Loucy (cell line): Measurements from ENCODE around the gene CACNA1H.
"Not testable (repeated sequence)": the region's sequence is repeated elsewhere in the genome, so short reads cannot be mapped to it uniquely, and the experiment has no call there.

Experiments used
- H2AFZ ChIP-seq: fragments of 200-600 bp; sonication (generic); 2 replicates; pipeline ENCODE4 v1.6.0; 2016; ENCODE audit warnings: antibody characterized with exemption, mild to moderate bottlenecking, low read length, moderate library complexity
- H3F3A ChIP-seq: fragments of 200-600 bp; 2 replicates; pipeline ENCODE4 v1.6.0; 2016; ENCODE audit warnings: antibody characterized with exemption, low read depth, mild to moderate bottlenecking
- H3K27me3 ChIP-seq: fragments of 200-600 bp; sonication (generic); 2 replicates; pipeline ENCODE4 v1.6.1; 2014; ENCODE audit warnings: low read length, mild to moderate bottlenecking; ENCODE audit not compliant: insufficient read depth, poor library complexity, severe bottlenecking
- H3K36me3 ChIP-seq: fragments of 200-600 bp; sonication (generic); 2 replicates; pipeline ENCODE4 v1.6.1; 2016; ENCODE audit warnings: low read length; ENCODE audit not compliant: insufficient read depth
- H3K4me1 ChIP-seq: fragments of 200-600 bp; sonication (generic); 2 replicates; pipeline ENCODE4 v1.5.1; 2014; ENCODE audit warnings: low read length, mild to moderate bottlenecking; ENCODE audit not compliant: insufficient read depth, poor library complexity, severe bottlenecking
- H3K4me2 ChIP-seq: fragments of 200-600 bp; sonication (generic); 2 replicates; pipeline ENCODE4 v1.6.0; 2014; ENCODE audit warnings: antibody characterized with exemption, low read length, low read depth, mild to moderate bottlenecking; ENCODE audit not compliant: poor library complexity, severe bottlenecking
- H3K4me3 ChIP-seq: fragments of 200-600 bp; sonication (generic); 2 replicates; pipeline ENCODE4 v1.5.1; 2014; ENCODE audit warnings: low read length, mild to moderate bottlenecking, mixed read lengths; ENCODE audit not compliant: poor library complexity, severe bottlenecking
- H3K79me2 ChIP-seq: fragments of 200-600 bp; sonication (generic); 2 replicates; pipeline ENCODE4 v1.6.1; 2014; ENCODE audit warnings: low read length; ENCODE audit not compliant: insufficient read depth
- H3K9ac ChIP-seq: fragments of 200-600 bp; sonication (generic); 2 replicates; pipeline ENCODE4 v1.6.0; 2014; ENCODE audit warnings: mild to moderate bottlenecking, low read depth, low read length, moderate library complexity; ENCODE audit not compliant: poor library complexity, severe bottlenecking
- H3K9me2 ChIP-seq: fragments of 200-600 bp; sonication (generic); replicated peaks from 2 replicates; pipeline ENCODE4 v1.6.1; 2016; ENCODE audit warnings: low read depth, low read length, mixed read lengths
- H3K9me3 ChIP-seq: fragments of 200-600 bp; sonication (generic); 2 replicates; pipeline ENCODE4 v1.6.1; 2014; ENCODE audit warnings: mild to moderate bottlenecking, antibody characterized with exemption, low read length, low read depth; ENCODE audit not compliant: insufficient read depth
- H4K20me1 ChIP-seq: fragments of 200-600 bp; sonication (generic); 2 replicates; pipeline ENCODE4 v1.6.0; 2014; ENCODE audit warnings: antibody characterized with exemption, low read length, mild to moderate bottlenecking; ENCODE audit not compliant: insufficient read depth, poor library complexity, severe bottlenecking
- EZH2phosphoT487 ChIP-seq: fragments of 200-600 bp; IDR thresholded peaks from 2 replicates; pipeline ENCODE4 v1.6.1; 2018; ENCODE audit warnings: antibody characterized with exemption, mild to moderate bottlenecking, moderate library complexity, borderline replicate concordance
- TF ChIP-seq, protein P1 (sequence below): fragments of 200-600 bp; sonication (generic); conservative IDR thresholded peaks from 2 replicates; pipeline ENCODE4 v1.5.1; 2014; ENCODE audit warnings: mild to moderate bottlenecking, antibody characterized with exemption, low read length

CACNA1H gene

DNA sequence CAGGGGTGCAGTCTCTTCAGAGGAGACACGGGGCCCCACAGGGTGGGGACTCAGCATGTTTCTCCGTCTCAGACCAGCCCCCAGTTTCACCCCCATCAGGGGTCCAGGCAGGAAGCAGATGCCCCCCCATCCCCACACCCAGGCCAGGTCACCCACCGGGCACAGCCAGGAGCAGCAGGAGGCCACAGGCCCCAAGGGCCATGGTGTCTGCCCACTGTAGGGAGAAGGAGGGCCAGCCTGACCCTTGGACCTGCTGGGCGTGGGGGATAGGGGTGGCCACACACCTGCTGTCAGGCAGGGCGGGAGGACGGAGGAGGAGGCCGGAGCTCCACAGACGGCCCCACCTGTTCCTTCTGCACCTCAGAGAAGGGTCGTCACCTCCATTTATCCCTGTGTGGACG lies 72.1 kb downstream of the CACNA1H start, which contains the start of gene TPSG1:
Gene TPSG1 (minus strand): TSS at position 218 of the 401 bp plus-strand sequence. CDS start 16 bp downstream, at position 202.
- Histone ChIP-seq H3K4me1 (no peaks in the 10 kb centered on the region), H3K36me3 (no peaks in the 10 kb centered on the region), H2AFZ (no peak within 1 kb of the TSS), H3K79me2 (no peaks in the 10 kb centered on the region), H3K27me3 (no peaks in the 10 kb centered on the region), H3F3A (no peaks in the 10 kb centered on the region), H4K20me1 (no peaks in the 10 kb centered on the region), H3K9ac (no peak within 1 kb of the TSS), H3K9me3 (no peaks in the 10 kb centered on the region), H3K4me3 (no peak within 1 kb of the TSS), H3K9me2 (no peaks in the 10 kb centered on the region), H3K4me2 (no peak within 1 kb of the TSS)
- TF ChIP-seq, protein P1, sequence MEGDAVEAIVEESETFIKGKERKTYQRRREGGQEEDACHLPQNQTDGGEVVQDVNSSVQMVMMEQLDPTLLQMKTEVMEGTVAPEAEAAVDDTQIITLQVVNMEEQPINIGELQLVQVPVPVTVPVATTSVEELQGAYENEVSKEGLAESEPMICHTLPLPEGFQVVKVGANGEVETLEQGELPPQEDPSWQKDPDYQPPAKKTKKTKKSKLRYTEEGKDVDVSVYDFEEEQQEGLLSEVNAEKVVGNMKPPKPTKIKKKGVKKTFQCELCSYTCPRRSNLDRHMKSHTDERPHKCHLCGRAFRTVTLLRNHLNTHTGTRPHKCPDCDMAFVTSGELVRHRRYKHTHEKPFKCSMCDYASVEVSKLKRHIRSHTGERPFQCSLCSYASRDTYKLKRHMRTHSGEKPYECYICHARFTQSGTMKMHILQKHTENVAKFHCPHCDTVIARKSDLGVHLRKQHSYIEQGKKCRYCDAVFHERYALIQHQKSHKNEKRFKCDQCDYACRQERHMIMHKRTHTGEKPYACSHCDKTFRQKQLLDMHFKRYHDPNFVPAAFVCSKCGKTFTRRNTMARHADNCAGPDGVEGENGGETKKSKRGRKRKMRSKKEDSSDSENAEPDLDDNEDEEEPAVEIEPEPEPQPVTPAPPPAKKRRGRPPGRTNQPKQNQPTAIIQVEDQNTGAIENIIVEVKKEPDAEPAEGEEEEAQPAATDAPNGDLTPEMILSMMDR: no peak
- no peak for TF ChIP-seq EZH2phosphoT487

DNA sequence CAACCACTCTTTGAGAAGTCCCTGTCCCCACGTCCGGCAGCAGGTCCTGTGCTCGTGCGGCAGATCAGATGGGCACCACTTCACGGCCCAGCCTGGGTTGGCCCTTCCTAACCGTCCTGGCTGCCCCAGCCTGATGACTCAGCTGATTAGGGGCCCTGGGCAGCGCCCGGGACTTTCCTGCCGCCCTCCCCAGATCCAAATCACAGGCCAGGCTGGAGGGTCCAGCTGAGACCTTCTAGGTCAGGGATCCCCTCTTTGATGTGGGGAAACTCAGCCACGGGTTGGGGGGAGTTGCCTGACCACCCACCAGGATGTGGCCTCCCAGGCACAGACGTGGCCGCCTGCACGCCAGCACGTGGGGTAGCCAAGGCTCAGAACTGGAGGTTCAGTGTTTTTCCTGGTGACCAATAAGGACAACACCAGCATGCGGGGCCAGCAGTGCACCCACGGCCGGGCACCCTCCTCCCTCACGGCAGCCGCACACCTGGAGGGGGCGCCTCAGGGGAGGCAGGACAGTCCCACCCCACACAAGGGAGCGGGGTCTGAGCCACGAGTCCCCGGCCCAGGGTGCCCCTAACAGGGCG lies 72.9 kb downstream of the CACNA1H start:
- H3K79me2 ChIP-seq, H3K9ac ChIP-seq, H4K20me1 ChIP-seq, H2AFZ ChIP-seq, H3K4me3 ChIP-seq, H3F3A ChIP-seq, H3K36me3 ChIP-seq, H3K27me3 ChIP-seq, H3K4me2 ChIP-seq, H3K4me1 ChIP-seq, H3K9me2 ChIP-seq, H3K9me3 ChIP-seq: not testable (repeated sequence)

DNA sequence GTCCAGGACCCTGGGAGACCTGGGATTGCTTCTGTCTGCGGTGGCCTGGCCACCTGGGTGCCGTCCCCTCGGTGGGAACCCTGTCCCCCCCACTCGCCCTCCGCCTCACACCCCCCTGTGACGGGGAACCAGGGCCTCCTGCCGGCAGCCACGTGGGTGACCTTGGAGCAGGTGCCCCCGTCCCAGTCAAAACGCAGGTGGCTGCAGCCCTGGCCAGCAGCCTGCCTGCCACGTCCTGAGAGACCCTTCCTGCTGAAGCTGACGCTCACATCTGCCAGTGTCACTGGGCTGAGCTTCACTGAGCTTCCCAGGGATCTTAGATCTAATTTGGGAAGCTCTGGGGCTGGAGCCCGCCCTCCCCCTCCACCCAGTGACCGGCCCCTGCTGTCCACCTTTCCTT lies 73.8 kb downstream of the CACNA1H start:
- H3F3A ChIP-seq: not testable (repeated sequence)

DNA sequence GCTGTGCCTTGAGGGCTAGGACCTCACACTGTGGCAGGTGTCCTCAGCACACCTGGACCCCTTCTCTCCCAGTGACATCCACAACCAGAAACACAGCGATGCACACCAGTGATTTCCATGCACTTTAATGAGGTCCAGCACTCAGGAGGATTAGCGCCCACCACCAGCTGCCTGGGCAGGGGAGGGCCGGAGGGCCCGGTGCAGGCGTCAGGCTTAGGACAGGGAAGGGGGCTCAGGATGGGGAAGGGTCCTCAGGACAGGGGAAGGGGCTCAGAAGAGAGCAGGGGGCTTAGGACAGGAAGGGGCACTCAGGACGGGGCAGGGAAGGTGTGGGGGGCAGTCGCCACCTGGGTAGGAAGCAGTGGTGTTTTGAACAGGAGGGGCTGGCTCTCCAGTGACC lies 75.3 kb downstream of the CACNA1H start:
- H4K20me1 ChIP-seq, H3K9me3 ChIP-seq, H3K79me2 ChIP-seq, H3K4me1 ChIP-seq, H2AFZ ChIP-seq, H3K9ac ChIP-seq, H3K36me3 ChIP-seq, H3F3A ChIP-seq, H3K4me2 ChIP-seq, H3K27me3 ChIP-seq, H3K4me3 ChIP-seq, H3K9me2 ChIP-seq: not testable (repeated sequence)

More for the DNA sequence above, 73.8 kb downstream of the CACNA1H start:
- H3K4me1 ChIP-seq, H3K27me3 ChIP-seq, H3K36me3 ChIP-seq, H3K9me3 ChIP-seq, H3K9me2 ChIP-seq, H3K4me2 ChIP-seq, H3K4me3 ChIP-seq, H3K9ac ChIP-seq, H4K20me1 ChIP-seq, H3K79me2 ChIP-seq, H2AFZ ChIP-seq: not testable (repeated sequence)

DNA sequence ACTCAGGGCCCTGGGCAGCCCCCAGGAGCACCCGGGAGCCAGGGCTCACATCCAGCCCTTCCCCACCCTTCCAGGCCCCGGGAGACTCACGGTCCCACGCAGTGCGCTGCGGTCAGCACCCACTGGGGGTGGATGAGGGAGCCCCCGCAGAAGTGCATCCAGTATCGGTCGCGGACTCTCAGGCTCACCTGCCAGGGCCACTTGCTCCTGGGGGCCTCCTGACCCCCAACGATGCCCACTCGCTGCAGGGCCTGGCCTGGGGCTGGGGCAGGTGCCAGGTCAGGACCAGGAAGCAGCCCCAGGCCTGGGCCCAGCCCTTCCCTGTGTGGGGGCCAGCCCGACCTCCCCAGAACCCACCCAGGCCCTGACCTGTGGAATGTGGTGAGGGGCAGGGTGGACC lies 76.6 kb downstream of the CACNA1H start:
- H3K9me3 ChIP-seq, H3K9ac ChIP-seq, H3K4me1 ChIP-seq, H2AFZ ChIP-seq, H3K4me2 ChIP-seq, H3K79me2 ChIP-seq, H3F3A ChIP-seq, H3K36me3 ChIP-seq, H4K20me1 ChIP-seq, H3K9me2 ChIP-seq, H3K27me3 ChIP-seq, H3K4me3 ChIP-seq: not testable (repeated sequence)

DNA sequence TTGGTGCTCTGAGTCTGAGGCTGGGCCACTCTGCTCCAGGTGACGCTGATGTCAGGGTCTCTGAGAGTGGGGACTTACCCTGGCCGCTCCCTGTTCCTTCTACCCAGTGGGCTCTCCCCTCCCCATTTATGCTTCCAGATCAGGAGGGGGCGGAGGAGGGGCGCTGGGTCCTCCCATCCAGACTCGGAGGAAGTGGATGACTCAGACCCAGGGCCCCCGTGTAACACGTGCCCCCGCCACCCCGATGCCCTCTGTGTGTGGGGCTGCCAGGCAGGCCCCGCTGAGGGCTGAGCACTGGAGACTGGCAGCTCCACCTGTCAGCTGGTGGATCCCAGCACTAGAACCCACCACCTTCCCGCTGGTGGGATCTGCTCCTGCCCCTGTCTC lies 77.2 kb downstream of the CACNA1H start, which contains the start of gene TPSB2:
Gene TPSB2 (minus strand): TSS at position 101 of the 387 bp plus-strand sequence. CDS start 233 bp downstream, outside the sequence.
- H3K9me2 ChIP-seq, H3K9ac ChIP-seq, H3F3A ChIP-seq, H3K4me2 ChIP-seq, H4K20me1 ChIP-seq, H3K27me3 ChIP-seq, H3K9me3 ChIP-seq, H3K4me1 ChIP-seq, H3K4me3 ChIP-seq, H2AFZ ChIP-seq, H3K79me2 ChIP-seq, H3K36me3 ChIP-seq: not testable (repeated sequence)
